ENCODE measurements around the gene FGF2.

Gene FGF2

DNA sequence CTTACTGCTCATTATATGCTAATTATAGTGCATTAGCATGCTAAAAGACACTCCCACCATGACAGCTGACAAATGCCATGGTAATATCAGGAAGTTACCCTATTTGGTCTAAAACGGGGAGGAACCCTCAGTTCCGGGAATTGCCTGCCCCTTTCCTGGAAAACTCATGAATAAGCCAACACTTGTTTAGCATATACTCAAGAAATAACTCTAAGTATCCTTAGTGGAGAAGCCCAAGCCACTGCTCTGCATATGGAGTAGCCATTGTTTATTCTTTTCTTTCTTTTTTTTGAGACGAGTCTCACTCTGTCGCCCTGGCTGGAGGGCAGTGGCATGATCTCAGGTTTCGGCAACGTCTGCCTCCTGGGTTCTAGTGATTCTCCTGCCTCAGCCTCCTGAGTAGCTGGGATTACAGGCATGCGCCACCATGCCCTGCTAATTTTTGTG is 80.3 kb downstream of the FGF2 start:
- H3K79me2 ChIP-seq (ENCODE audit: low read length), result no peaks in the 10 kb centered on the region
- H3K9me2 ChIP-seq (replicated peaks; ENCODE audit: insufficient read depth, low read length), result no peaks in the 10 kb centered on the region
- TF ChIP-seq EZH2 (optimal IDR thresholded peaks at IDR 0.05; ENCODE audit: low read depth, low read length), result no peak
- TF ChIP-seq, protein P1, sequence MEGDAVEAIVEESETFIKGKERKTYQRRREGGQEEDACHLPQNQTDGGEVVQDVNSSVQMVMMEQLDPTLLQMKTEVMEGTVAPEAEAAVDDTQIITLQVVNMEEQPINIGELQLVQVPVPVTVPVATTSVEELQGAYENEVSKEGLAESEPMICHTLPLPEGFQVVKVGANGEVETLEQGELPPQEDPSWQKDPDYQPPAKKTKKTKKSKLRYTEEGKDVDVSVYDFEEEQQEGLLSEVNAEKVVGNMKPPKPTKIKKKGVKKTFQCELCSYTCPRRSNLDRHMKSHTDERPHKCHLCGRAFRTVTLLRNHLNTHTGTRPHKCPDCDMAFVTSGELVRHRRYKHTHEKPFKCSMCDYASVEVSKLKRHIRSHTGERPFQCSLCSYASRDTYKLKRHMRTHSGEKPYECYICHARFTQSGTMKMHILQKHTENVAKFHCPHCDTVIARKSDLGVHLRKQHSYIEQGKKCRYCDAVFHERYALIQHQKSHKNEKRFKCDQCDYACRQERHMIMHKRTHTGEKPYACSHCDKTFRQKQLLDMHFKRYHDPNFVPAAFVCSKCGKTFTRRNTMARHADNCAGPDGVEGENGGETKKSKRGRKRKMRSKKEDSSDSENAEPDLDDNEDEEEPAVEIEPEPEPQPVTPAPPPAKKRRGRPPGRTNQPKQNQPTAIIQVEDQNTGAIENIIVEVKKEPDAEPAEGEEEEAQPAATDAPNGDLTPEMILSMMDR (IDR thresholded peaks at IDR 0.05; ENCODE audit: low read length), result no peak
- no peak for TF ChIP-seq EZH2phosphoT487 (IDR thresholded peaks at IDR 0.05; ENCODE audit: low read length)
- no peak overlapping the region for H2AFZ ChIP-seq (ENCODE audit: low read length)
- H3K36me3 ChIP-seq (replicated peaks; ENCODE audit: insufficient read depth, low read length), result no peaks in the 10 kb centered on the region
- no peaks in the 10 kb centered on the region for H4K20me1 ChIP-seq (ENCODE audit: insufficient read depth, low read length)
- no peaks in the 10 kb centered on the region for H3K27me3 ChIP-seq (replicated peaks; ENCODE audit: insufficient read depth, low read length)
- H3K4me1 ChIP-seq (ENCODE audit: low read length), result no peaks in the 10 kb centered on the region
- H3K27ac ChIP-seq (ENCODE audit: low read length), result no peak overlapping the region
- no peak overlapping the region for H3K9ac ChIP-seq (ENCODE audit: low read length)
- no peaks in the 10 kb centered on the region for H3K9me3 ChIP-seq (replicated peaks; ENCODE audit: insufficient read depth, low read length)
- DNase-seq, result no peak
- no peak overlapping the region for H3K4me2 ChIP-seq (ENCODE audit: low read depth, low read length)
- H3F3A ChIP-seq (ENCODE audit: insufficient read depth, low read length), result no peaks in the 10 kb centered on the region
- no peak overlapping the region for H3K4me3 ChIP-seq (ENCODE audit: low read length)

DNA sequence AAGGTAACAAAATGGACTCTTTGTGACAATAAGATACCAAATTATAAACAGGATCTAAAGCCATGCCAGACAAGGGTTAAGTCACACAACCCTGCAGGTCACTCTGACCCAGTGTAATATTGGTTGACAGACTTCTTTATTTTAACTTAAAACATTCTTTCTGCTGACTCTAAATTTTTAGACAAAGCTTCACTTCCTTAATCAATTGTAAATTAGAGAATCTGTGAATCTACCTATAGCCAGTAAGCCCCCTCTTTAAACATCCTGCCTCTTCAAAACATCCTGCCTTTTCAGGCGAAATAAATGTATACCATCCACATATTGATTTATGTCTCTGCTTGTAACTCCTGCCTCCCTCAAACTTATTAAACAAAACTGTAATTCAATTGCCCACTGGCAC is 81.6 kb downstream of the FGF2 start:
- H3K79me2 ChIP-seq (ENCODE audit: low read length), result no peaks in the 10 kb centered on the region
- H3K9me2 ChIP-seq (replicated peaks; ENCODE audit: insufficient read depth, low read length), result no peaks in the 10 kb centered on the region
- no peaks in the 10 kb centered on the region for H3K4me1 ChIP-seq (ENCODE audit: low read length)
- H3F3A ChIP-seq (ENCODE audit: insufficient read depth, low read length), result no peaks in the 10 kb centered on the region
- H3K9ac ChIP-seq (ENCODE audit: low read length), result no peak overlapping the region
- TF ChIP-seq EZH2 (optimal IDR thresholded peaks at IDR 0.05; ENCODE audit: low read depth, low read length) (no peak), EZH2phosphoT487 (IDR thresholded peaks at IDR 0.05; ENCODE audit: low read length) (no peak)
- TF ChIP-seq, protein P1 (IDR thresholded peaks at IDR 0.05; ENCODE audit: low read length), result no peak
- H2AFZ ChIP-seq (ENCODE audit: low read length), result no peak overlapping the region
- H3K4me2 ChIP-seq (ENCODE audit: low read depth, low read length), result no peak overlapping the region
- no peak overlapping the region for H3K27ac ChIP-seq (ENCODE audit: low read length)
- H3K9me3 ChIP-seq (replicated peaks; ENCODE audit: insufficient read depth, low read length), result no peaks in the 10 kb centered on the region
- no peak overlapping the region for H3K4me3 ChIP-seq (ENCODE audit: low read length)
- H3K27me3 ChIP-seq (replicated peaks; ENCODE audit: insufficient read depth, low read length), result no peaks in the 10 kb centered on the region
- H4K20me1 ChIP-seq (ENCODE audit: insufficient read depth, low read length), result no peaks in the 10 kb centered on the region
- DNase-seq, result no peak
- no peaks in the 10 kb centered on the region for H3K36me3 ChIP-seq (replicated peaks; ENCODE audit: insufficient read depth, low read length)

DNA sequence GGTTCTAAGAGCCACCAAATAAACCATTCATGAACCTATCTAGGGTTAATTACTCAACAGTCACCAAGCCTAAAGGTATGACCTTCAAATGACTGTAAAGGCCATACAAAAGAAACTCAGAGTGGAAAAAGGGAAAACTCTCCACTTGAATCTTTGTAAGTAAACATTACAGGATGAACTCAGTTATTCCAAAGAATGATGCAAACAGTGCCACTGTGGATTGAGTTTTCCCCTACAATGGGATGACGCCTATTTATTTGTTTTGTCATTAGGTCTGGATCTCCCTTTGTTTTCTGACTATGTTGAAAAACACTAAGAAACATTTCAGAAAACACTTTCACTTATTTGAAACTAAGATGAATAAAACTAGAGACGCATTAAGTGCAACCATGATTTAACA is 83.1 kb downstream of the FGF2 start:
- Histone ChIP-seq H3K9me2 (replicated peaks; ENCODE audit: insufficient read depth, low read length) (no peaks in the 10 kb centered on the region), H2AFZ (ENCODE audit: low read length) (no peak overlapping the region), H3F3A (ENCODE audit: insufficient read depth, low read length) (no peaks in the 10 kb centered on the region), H3K27ac (ENCODE audit: low read length) (no peak overlapping the region), H4K20me1 (ENCODE audit: insufficient read depth, low read length) (no peaks in the 10 kb centered on the region), H3K4me1 (ENCODE audit: low read length) (no peaks in the 10 kb centered on the region), H3K4me2 (ENCODE audit: low read depth, low read length) (no peak overlapping the region), H3K9me3 (replicated peaks; ENCODE audit: insufficient read depth, low read length) (no peaks in the 10 kb centered on the region), H3K36me3 (replicated peaks; ENCODE audit: insufficient read depth, low read length) (no peaks in the 10 kb centered on the region), H3K9ac (ENCODE audit: low read length) (no peak overlapping the region), H3K27me3 (replicated peaks; ENCODE audit: insufficient read depth, low read length) (no peaks in the 10 kb centered on the region), H3K4me3 (ENCODE audit: low read length) (no peak overlapping the region), H3K79me2 (ENCODE audit: low read length) (no peaks in the 10 kb centered on the region)
- no peak for DNase-seq
- TF ChIP-seq EZH2phosphoT487 (IDR thresholded peaks at IDR 0.05; ENCODE audit: low read length) (no peak), EZH2 (optimal IDR thresholded peaks at IDR 0.05; ENCODE audit: low read depth, low read length) (no peak)
- TF ChIP-seq, protein P1 (IDR thresholded peaks at IDR 0.05; ENCODE audit: low read length), result no peak

Data from MM.1S (cell line).